ENCODE data around the gene IFNL4.
"Not testable (repeated sequence)": the region's sequence is repeated elsewhere in the genome, so short reads cannot be mapped to it uniquely, and the experiment has no call there.

The IFNL4 gene

GRCh38 chr19:39223703-39224279 is 24.9 kb downstream of the IFNL4 start:
- no peak for DNase-seq (ENCODE audit: low spot score)

DNA sequence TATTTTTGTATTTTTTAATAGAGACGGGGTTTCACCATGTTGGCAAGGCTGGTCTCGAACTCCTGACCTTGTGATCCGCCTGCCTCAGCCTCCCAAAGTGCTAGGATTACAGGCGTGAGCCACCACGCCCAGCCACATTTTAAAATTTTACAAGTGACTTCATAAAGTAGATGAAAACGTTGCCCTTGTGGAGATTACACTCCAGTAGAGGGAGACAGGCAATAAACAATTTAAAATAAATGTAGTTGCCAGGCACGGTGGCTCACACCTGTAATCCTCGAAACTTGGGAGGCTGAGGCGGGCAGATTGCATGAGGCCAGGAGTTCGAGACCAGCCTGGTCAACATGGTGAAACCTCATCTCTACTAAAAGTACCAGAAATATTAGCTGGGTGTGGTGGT is 29.5 kb downstream of the IFNL4 start:
- not testable (repeated sequence) for DNase-seq (ENCODE audit: low spot score)

- DNase-seq (ENCODE audit: low spot score) = no peak
Observed at GRCh38 chr19:39218230-39219007, 30.2 kb downstream of the IFNL4 start.

DNA sequence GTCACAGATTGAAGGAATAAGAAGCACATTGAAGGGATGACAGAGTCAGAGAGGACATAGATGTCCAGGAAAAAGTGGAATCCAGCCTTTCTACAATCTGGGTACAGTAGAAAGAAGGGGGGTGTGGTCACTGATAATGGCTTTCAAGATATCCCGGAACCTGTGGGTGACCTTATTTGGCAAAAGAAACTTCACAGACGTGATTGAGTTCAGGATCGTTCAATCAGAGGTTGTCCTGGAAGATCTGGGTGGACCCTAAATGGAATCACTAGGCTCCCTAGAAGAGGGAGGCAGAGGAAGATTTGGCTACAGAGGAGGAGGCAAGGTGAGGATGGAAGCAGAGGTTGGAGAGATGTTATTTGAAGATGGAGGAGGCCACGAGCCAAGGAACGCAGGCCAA is 31.6 kb downstream of the IFNL4 start:
- DNase-seq (ENCODE audit: low spot score) = no peak

DNA sequence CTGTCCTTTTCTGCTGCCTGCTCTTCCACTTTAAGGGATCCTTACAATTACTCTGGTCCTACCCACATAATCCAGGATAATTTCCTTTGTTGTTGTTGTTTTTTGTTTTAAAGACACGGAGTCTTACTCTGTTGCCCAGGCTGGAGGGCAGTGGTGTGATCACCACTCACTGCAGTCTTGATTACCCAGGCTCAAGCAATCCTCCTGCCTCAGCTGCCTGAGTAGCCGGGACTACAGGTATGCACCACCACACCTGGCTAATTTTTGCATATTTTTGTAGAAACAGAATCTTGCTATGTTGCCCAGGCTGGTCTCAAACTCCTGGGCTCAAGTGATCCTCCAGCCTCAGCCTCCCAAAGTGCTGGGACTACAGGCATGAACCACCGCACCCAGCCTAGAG is 33.3 kb downstream of the IFNL4 start:
- DNase-seq (ENCODE audit: low spot score) = not testable (repeated sequence)

- DNase-seq (ENCODE audit: low spot score) = no peak
Observed at GRCh38 chr19:39212375-39212742, 36.3 kb downstream of the IFNL4 start.

- no peak for DNase-seq (ENCODE audit: low spot score)
Observed at GRCh38 chr19:39211731-39212374, 36.8 kb downstream of the IFNL4 start.

- no peak for DNase-seq (ENCODE audit: low spot score)
Observed at GRCh38 chr19:39209196-39209595, 39.5 kb downstream of the IFNL4 start.

- DNase-seq (ENCODE audit: low spot score) = no peak
Observed at GRCh38 chr19:39208175-39208795, 40.4 kb downstream of the IFNL4 start.

GRCh38 chr19:39207293-39207836 is 41.3 kb downstream of the IFNL4 start:
- DNase-seq (ENCODE audit: low spot score) = no peak

- no peak for DNase-seq (ENCODE audit: low spot score)
Observed at GRCh38 chr19:39206122-39206521, 42.5 kb downstream of the IFNL4 start.

GRCh38 chr19:39205449-39205764 is 43.2 kb downstream of the IFNL4 start:
- no peak for DNase-seq (ENCODE audit: low spot score)

DNA sequence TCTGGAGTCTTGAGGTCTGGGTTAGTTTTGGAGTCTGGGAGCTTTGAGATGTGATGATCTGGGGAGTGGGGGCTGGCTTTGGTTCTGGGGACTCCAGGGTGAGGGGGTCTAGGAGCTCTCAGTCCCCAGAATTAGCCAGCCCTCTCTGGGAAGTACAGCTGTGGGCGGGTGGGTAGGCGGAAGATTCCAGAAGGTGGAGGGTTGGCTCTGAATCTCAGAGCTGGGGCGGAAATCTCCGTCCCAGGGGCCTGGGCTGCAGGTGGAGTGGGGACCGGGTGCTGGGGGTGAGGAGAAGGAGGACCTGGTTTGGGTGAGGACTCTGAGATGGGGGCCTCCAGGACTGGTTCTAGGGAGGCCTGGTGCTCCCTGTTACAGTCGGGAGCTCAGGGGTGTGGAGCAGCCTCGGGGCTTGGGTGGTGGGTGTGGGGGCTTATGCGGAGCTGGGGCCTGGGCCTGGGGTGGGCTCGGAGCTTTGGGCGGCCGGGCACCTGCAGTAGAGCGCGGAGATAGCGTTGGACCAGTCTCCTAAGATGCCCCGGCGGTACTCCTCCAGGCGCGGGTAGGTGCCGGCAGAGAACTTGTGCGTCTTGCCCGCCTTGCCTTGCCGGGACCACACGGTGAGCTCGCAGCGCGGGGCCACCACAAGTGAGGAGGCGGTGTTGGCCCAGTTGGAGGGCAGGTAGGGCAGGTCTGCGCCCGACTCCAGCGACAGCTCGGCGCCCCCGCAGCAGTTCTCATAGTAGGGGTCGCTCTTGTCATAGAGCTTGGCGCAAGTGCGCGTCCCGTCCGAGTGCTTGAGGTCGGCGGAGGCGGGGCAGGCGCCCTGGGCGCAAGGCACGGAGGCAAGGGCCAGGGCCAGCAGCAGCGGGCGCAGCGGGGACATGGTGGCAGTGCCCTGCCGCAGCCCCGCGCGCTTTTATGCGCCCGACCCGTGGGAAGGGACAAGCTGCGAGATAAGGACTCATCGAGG is 45.0 kb downstream of the IFNL4 start, which contains the start of gene SYCN:
SYCN (minus strand) TSS at position 892 of the 970 bp plus-strand sequence; CDS start at position 883, 9 bp downstream.
- DNase-seq (ENCODE audit: low spot score) = no peak

DNA sequence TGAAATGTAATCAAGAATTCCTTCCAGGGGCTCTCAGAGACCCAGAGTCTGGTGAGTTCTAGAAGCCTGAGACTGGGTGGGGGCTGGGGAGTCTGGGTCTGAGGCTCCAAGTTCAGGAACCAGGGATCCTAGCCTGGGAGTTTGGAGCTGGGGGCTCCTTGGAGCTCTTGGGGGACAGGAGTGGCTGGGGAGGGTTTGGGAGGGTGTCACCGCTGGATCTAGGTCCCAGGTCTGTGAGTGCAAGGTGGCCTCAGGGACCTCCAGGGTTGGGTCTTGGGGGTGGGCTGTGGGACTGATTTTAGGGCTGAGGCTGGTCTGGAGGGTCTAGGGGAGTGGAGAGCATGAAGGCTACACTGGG is 45.7 kb downstream of the IFNL4 start:
- DNase-seq (ENCODE audit: low spot score) = no peak

DNA sequence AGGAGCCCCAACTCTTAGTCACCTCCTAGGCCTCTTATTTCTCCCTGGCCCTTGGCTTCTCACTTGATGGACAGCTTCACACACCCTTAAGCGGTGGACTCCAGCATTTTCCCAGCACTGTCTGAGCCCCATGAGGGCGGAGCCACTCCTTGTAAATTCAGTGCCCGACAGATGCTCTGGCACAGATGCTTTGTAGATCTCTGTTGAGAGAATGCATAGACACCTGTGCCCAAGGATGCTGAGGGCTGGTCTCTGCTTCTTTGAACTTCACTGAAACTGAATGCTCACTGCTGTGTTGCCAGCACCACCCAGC is 47.9 kb downstream of the IFNL4 start:
- no peak for DNase-seq (ENCODE audit: low spot score)

DNA sequence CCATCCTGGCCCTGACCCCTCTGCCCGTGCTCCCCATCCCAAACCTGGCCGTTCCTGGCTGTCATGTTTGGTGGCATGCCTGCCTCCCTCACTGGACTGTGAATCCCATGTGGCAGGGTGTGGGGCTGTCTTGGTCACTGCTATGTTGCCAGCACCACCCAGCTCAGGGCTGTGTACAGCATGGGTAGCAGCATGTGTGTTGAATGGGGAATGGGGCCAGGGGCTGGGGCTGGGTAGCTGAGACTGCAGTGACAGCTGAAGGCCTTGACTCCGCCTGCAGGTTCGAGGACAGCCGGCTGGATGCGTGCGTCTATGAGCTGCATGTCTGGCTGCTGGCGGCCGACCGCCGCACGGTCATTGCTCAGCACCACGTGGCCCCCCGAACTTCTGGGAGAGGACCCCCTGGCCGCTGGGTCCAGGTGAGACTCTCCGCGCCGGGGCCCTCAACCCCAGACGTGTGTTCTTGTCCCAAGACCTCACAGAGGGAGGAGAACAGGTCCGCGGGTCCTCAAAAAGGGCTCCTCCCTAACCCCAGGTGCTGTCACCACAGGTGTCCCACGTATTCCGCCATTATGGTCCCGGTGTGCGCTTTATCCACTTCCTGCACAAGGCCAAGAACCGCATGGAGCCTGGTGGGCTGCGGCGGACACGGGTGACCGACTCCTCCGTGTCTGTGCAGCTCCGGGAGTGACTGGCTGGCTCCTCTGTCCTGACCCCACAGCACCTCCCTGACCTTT is 48.4 kb downstream of the IFNL4 start:
- no peak for DNase-seq (ENCODE audit: low spot score)

GRCh38 chr19:39199025-39199424 is 49.6 kb downstream of the IFNL4 start:
- DNase-seq (ENCODE audit: low spot score) = peak; percentile 62

DNA sequence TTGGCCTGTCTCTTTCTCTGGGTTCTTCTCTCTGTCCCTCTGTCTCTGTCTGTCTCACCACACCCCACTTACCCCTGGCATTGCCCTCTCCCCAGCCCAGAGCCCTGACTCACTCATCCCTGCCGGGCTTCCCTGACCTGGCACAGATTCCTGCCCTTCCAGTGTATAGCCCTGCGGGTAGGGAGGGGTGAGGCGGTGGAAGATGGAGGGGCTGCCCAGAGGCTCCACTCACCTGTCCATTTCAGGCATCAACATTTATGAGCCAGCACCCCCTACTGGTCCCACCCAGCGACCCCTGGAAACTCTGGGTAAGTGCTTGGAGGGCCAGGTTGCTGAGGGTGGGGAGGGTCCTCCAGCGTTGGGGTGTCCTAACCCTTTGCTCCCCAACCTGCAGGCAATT is 50.8 kb downstream of the IFNL4 start:
- DNase-seq (ENCODE audit: low spot score) = no peak

- no peak for DNase-seq (ENCODE audit: low spot score)
Observed at GRCh38 chr19:39196860-39197562, 51.6 kb downstream of the IFNL4 start, which contains the start of gene NCCRP1. NCCRP1 (plus strand) TSS chr19:39196964; CDS start chr19:39196983, 19 bp downstream.

DNA sequence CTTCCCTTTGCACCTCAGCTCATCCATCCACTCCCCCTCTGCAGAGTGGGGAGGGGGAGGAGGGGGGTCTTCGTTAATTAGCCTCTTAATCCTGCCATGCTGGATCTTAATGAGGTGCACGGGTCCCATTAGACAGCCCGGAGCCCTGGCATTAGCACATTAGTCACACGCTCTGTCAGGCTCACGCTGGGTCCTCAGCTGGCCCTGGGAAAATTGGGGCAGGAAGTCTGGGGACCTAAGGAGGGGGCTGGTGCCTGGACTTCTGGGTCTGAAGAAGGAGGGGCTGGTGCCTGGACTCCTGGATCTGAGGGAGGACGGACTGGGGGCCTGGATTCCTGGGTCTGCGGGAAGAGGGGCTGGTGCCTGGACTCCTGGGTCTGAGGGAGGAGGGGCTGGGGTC is 52.3 kb downstream of the IFNL4 start:
- no peak for DNase-seq (ENCODE audit: low spot score)

Data from hepatic stellate cell (primary cell).